GM12875 (cell line): ENCODE measurements around the gene RARG.

Experiments used
- H3K4me3 ChIP-seq: one replicate; pipeline ENCODE4 v1.5.1; 2011; ENCODE audit warnings: low read depth, low read length, control low read depth
- TF ChIP-seq, protein P1 (sequence below): IDR thresholded peaks from 2 replicates; pipeline ENCODE4 v1.5.1; 2011; ENCODE audit warnings: low read depth, mild to moderate bottlenecking, control low read depth, inconsistent platforms, low read length, moderate library complexity, borderline replicate concordance; ENCODE audit not compliant: insufficient read depth

Gene RARG

DNA sequence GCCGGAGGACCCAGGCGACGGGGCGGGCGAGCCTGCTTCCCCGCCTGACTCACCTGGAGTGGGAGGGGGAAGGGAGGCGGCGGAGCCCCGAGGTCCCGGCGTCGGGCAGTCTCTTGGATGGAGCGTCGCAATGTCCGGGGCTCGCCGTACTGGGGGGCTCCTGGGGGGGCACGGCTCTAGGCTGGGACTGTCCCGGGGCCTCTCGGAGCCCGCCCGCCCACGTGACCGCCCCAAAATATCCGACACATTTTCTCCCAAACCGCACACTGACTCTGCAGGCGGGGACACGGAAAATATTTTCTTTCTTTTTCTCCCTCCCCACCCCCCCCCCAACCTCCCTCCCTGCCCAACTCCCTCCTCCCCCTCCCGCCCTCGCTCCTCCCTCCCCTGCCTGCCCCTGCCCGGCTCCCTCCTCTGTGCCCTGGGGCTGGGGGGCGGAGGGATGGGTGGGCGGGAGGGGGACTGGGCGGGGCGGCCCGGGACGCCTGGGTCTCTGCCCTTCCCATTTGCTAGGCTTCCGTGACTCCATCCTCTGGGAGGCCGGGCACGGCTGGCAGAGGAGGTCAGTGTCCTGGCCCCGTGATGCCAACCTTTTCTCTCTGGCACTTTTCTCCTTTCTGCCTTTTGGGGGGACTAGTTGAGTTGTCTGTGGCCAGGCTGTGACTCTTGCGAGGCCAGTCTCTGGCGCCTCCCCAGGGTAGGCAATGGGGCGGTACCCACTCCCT lies at the start of gene RARG:
TSS of gene RARG (minus strand) at position 289 of the 725 bp plus-strand sequence. CDS start 4,664 bp downstream, outside the sequence.
- TF ChIP-seq, protein P1, sequence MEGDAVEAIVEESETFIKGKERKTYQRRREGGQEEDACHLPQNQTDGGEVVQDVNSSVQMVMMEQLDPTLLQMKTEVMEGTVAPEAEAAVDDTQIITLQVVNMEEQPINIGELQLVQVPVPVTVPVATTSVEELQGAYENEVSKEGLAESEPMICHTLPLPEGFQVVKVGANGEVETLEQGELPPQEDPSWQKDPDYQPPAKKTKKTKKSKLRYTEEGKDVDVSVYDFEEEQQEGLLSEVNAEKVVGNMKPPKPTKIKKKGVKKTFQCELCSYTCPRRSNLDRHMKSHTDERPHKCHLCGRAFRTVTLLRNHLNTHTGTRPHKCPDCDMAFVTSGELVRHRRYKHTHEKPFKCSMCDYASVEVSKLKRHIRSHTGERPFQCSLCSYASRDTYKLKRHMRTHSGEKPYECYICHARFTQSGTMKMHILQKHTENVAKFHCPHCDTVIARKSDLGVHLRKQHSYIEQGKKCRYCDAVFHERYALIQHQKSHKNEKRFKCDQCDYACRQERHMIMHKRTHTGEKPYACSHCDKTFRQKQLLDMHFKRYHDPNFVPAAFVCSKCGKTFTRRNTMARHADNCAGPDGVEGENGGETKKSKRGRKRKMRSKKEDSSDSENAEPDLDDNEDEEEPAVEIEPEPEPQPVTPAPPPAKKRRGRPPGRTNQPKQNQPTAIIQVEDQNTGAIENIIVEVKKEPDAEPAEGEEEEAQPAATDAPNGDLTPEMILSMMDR = no peak
- peak within 1 kb of the TSS; percentile 26 for H3K4me3 ChIP-seq

GRCh38 chr12:53279888-53280498 lies 48.0 kb upstream of the RARG start:
- TF ChIP-seq, protein P1 = no peak
- H3K4me3 ChIP-seq = no peak overlapping the region

DNA sequence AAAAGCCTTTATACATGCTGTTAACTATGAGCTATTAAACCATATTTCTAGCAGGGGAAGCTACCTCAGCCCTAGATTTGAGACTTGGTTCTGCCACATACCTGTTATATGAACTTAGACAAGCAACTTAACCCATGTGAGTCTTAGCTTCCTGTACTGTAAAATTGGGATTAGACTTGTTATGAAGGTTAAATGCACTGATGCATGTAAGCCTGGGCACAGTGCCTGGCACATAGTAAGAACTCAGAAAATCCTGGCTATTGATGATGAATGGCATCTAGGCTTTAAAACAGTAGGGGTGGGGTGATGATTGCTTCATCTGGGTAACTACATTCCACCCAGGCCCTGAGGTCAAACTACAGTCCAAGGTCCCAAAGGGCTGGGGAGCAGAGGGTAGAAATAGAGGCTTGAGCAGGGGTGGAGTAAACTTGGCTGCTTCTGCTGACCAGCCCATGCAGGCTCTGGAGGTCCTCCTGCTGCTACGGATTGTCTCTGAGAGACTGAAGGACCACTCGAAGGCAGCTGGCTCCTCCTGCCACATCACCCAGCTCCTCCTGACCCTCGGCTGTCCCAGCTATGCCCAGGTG lies 47.4 kb upstream of the RARG start:
- TF ChIP-seq, protein P1 = no peak
- no peak overlapping the region for H3K4me3 ChIP-seq

- TF ChIP-seq, protein P1 = no peak
- no peak overlapping the region for H3K4me3 ChIP-seq
Observed at GRCh38 chr12:53277981-53278380, 46.0 kb upstream of the RARG start.

GRCh38 chr12:53276511-53276910 lies 44.5 kb upstream of the RARG start:
- H3K4me3 ChIP-seq = no peak overlapping the region
- TF ChIP-seq, protein P1 = no peak

DNA sequence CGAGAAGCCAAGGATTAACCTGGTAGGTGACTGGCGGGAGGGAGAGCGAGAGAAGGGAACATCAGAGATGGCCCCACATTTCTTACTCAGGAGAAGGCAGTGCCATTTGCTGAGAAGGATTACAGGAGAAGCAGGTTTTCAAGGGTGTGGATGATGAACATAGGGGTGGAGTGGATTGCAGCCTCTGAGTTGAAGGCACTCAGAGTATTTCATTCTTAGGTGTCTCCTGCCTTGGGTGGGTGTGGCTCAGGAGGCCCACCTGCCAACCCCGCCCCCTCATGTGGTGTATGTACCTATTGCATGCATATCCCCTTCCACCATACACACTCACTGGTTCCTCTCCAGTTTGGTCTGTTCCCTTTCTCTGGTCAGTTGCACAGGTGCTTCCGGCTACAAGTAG lies 42.4 kb upstream of the RARG start:
- TF ChIP-seq, protein P1 = no peak
- H3K4me3 ChIP-seq = no peak overlapping the region
